Neural progenitor cell (in vitro differentiated cells): Measurements from ENCODE around the gene PCK2. TPM values are rescaled to one million over a fixed set of nuclear protein-coding genes. Genes with fewer than 3 reads are reported as not detected.

Source experiments
- DNase-seq: peaks from one replicate; pipeline ENCODE4 v3.0.0-alpha.2; 2016; ENCODE audit warnings: low spot score
- H2AFZ ChIP-seq: fragments of 200-600 bp; sonication (generic); replicated peaks from 2 replicates; pipeline ENCODE4 v1.6.1; 2016; ENCODE audit warnings: antibody characterized with exemption
- H3F3A ChIP-seq: fragments of 200-600 bp; sonication (generic); 2 replicates; pipeline ENCODE4 v1.6.1; 2016; ENCODE audit warnings: antibody characterized with exemption, low read depth
- H3K27ac ChIP-seq: fragments of 200-600 bp; sonication (generic); 2 replicates; pipeline ENCODE4 v1.5.1; 2016; ENCODE audit warnings: mild to moderate bottlenecking
- H3K27me3 ChIP-seq: fragments of 200-600 bp; sonication (generic); 2 replicates; pipeline ENCODE4 v1.6.1; 2016; ENCODE audit warnings: mild to moderate bottlenecking, moderate library complexity
- H3K36me3 ChIP-seq: fragments of 200-600 bp; sonication (generic); 2 replicates; pipeline ENCODE4 v1.5.1; 2016
- H3K4me1 ChIP-seq: fragments of 200-600 bp; sonication (generic); 2 replicates; pipeline ENCODE4 v1.6.1; 2016; ENCODE audit warnings: mixed run types
- H3K4me2 ChIP-seq: fragments of 200-600 bp; sonication (generic); 2 replicates; pipeline ENCODE4 v1.6.1; 2016
- H3K4me3 ChIP-seq: fragments of 200-600 bp; sonication (generic); 2 replicates; pipeline ENCODE4 v1.5.1; 2016
- H3K79me2 ChIP-seq: fragments of 200-600 bp; sonication (generic); 2 replicates; pipeline ENCODE4 v1.6.1; 2016; ENCODE audit warnings: low read depth
- H3K9ac ChIP-seq: fragments of 200-600 bp; sonication (generic); 2 replicates; pipeline ENCODE4 v1.6.1; 2016
- H3K9me3 ChIP-seq: fragments of 200-600 bp; sonication (generic); 2 replicates; pipeline ENCODE4 v1.5.1; 2016; ENCODE audit warnings: low read depth
- H4K20me1 ChIP-seq: fragments of 200-600 bp; sonication (generic); 2 replicates; pipeline ENCODE4 v1.6.1; 2016; ENCODE audit warnings: low read depth
- H3K27ac Mint-ChIP-seq: 3 replicates; pipeline ENCODE4 v1.8.0; 2021; ENCODE audit warnings: mixed read lengths
- H3K27me3 Mint-ChIP-seq: 2 replicates; pipeline ENCODE4 v1.8.0; 2022; ENCODE audit warnings: low read depth, mild to moderate bottlenecking, inconsistent platforms, moderate library complexity, mixed read lengths; ENCODE audit not compliant: insufficient read depth
- H3K36me3 Mint-ChIP-seq: 3 replicates; pipeline ENCODE4 v1.8.0; 2021; ENCODE audit warnings: mixed read lengths
- H3K4me1 Mint-ChIP-seq: 3 replicates; pipeline ENCODE4 v1.8.0; 2021; ENCODE audit warnings: mixed read lengths
- H3K4me3 Mint-ChIP-seq: 3 replicates; pipeline ENCODE4 v1.8.0; 2021; ENCODE audit warnings: mild to moderate bottlenecking, moderate library complexity, mixed read lengths
- H3K9me3 Mint-ChIP-seq: 3 replicates; pipeline ENCODE4 v1.8.0; 2020; ENCODE audit warnings: mixed read lengths
- EZH2 ChIP-seq: fragments of 200-600 bp; sonication (generic); IDR thresholded peaks from 2 replicates; pipeline ENCODE4 v1.6.1; 2017; ENCODE audit warnings: antibody characterized with exemption, mild to moderate bottlenecking, moderate library complexity
- EZH2phosphoT487 ChIP-seq: fragments of 200-600 bp; sonication (generic); IDR thresholded peaks from 2 replicates; pipeline ENCODE4 v1.6.1; 2017; ENCODE audit warnings: antibody characterized with exemption
- total RNA-seq: library from RNA; depleted of rRNA; stranded (reverse); fragments of >200 nt; gene quantifications from 2 replicates; pipeline ENCODE4 v1.2.3, GENCODE V29; 2015; ENCODE audit warnings: low replicate concordance
- TF ChIP-seq, protein P1 (sequence below): fragments of 200-600 bp; sonication (generic); IDR thresholded peaks from 2 replicates; pipeline ENCODE4 v1.5.1; 2017; ENCODE audit warnings: antibody characterized with exemption, mild to moderate bottlenecking

The PCK2 gene
- total RNA-seq, 1 donor from 2014 or later = 11.1 TPM

DNA sequence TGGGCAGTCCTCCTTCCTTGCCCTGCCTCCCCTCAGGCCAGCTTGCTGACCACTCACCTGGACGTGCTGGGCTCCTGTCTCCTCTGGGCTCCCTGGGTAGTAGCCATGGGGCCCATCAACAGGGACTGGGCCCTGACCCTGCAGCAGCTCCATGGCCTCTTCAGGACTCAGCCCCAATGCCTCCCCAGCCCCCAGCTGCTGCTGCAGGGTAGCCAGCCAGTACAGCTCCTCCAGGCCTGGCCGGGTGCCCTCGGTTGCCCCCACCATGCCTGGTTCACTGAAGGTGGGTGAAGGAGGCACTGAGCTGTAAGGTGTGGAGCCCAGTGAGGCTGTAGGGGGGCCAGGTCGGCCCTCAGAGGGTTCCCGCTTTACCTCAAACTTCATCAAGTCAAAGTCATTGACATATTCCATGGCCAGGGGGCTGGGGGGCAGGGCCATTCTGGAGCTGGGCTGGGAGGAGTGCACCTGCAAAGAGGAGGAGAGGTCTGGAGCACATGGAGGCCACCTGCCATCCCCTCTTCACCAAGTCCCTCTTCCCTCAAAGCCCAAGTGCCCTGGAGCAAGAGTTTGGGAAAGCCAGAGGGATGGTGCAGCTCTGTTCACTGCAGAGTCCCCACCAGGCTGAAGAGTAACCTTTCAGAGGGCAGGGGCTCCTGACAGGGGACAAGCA is 11.6 kb upstream of the PCK2 start:
- Histone ChIP-seq H2AFZ (no peak overlapping the region), H3K27ac (no peak overlapping the region), H3K4me1 (peaks cover 48% of the 10 kb centered on the region), H4K20me1 (no peaks in the 10 kb centered on the region), H3K9me3 (no peaks in the 10 kb centered on the region), H3K36me3 (no peaks in the 10 kb centered on the region), H3K27me3 (peaks cover 39% of the 10 kb centered on the region), H3F3A (peaks cover 22% of the 10 kb centered on the region), H3K9ac (no peak overlapping the region), H3K4me2 (peak overlapping the region; percentile 87), H3K79me2 (no peaks in the 10 kb centered on the region), H3K4me3 (no peak overlapping the region)
- peak overlapping the region; percentile 88 for H3K4me3 Mint-ChIP-seq
- no peaks in the 10 kb centered on the region for H3K9me3 Mint-ChIP-seq
- no peaks in the 10 kb centered on the region for H3K36me3 Mint-ChIP-seq
- TF ChIP-seq EZH2 = no peak
- no peak for TF ChIP-seq EZH2phosphoT487
- TF ChIP-seq, protein P1, sequence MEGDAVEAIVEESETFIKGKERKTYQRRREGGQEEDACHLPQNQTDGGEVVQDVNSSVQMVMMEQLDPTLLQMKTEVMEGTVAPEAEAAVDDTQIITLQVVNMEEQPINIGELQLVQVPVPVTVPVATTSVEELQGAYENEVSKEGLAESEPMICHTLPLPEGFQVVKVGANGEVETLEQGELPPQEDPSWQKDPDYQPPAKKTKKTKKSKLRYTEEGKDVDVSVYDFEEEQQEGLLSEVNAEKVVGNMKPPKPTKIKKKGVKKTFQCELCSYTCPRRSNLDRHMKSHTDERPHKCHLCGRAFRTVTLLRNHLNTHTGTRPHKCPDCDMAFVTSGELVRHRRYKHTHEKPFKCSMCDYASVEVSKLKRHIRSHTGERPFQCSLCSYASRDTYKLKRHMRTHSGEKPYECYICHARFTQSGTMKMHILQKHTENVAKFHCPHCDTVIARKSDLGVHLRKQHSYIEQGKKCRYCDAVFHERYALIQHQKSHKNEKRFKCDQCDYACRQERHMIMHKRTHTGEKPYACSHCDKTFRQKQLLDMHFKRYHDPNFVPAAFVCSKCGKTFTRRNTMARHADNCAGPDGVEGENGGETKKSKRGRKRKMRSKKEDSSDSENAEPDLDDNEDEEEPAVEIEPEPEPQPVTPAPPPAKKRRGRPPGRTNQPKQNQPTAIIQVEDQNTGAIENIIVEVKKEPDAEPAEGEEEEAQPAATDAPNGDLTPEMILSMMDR = no peak
- H3K27ac Mint-ChIP-seq = no peak overlapping the region
- DNase-seq = no peak
- H3K4me1 Mint-ChIP-seq = peaks cover 34% of the 10 kb centered on the region
- peaks cover 41% of the 10 kb centered on the region for H3K27me3 Mint-ChIP-seq

DNA sequence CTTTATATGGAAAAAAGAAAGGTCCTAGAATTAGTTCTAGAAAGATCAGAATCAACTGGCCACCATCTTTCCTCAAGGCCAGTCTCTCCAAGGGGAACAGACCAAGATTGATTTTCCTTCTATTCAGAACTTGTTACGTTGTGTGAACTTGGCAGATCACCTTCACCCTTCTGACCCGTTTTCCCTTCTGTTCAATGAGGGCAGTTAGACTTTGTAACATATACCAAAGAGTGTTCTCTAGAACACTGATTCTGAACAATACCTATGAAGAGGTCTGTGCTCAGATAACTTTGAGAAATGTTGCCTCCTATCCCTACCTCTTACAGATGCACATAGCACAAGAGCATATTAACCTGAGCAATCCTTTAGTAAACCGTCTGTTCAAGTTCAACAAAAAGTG is 10.6 kb upstream of the PCK2 start:
- Histone ChIP-seq H3K4me2 (no peak overlapping the region), H3K36me3 (no peaks in the 10 kb centered on the region), H4K20me1 (no peaks in the 10 kb centered on the region), H3K9ac (no peak overlapping the region), H3F3A (peaks cover 22% of the 10 kb centered on the region), H3K27ac (no peak overlapping the region), H3K4me3 (no peak overlapping the region), H2AFZ (no peak overlapping the region), H3K9me3 (no peaks in the 10 kb centered on the region), H3K27me3 (peaks cover 39% of the 10 kb centered on the region), H3K4me1 (peaks cover 42% of the 10 kb centered on the region), H3K79me2 (no peaks in the 10 kb centered on the region)
- no peak overlapping the region for H3K27ac Mint-ChIP-seq
- TF ChIP-seq EZH2phosphoT487 = no peak
- no peak for TF ChIP-seq EZH2
- TF ChIP-seq, protein P1 = no peak
- H3K9me3 Mint-ChIP-seq = no peaks in the 10 kb centered on the region
- H3K27me3 Mint-ChIP-seq = peaks cover 35% of the 10 kb centered on the region
- peaks cover 27% of the 10 kb centered on the region for H3K4me1 Mint-ChIP-seq
- DNase-seq = no peak
- no peaks in the 10 kb centered on the region for H3K36me3 Mint-ChIP-seq
- H3K4me3 Mint-ChIP-seq = no peak overlapping the region

DNA sequence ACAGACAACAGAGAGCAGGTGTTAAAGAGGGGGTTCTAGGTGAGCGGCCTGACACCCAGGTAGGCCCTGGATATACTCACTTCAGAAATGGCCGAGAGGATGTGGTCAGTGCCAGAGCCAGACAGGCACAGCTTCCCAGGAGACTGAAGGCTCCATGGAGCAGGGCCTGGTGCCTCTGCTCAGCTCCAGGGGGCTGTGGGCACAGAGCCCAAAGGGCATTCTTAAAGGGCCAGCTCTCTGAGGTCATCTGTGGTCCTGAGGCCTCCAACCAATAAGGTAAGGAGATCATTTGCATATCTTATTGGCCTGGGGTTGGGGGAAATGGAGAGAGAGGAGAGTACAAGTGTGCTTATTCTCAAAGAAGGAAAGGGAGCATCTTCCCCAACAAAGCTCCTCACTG is 9.7 kb upstream of the PCK2 start:
- Histone ChIP-seq H3F3A (peaks cover 14% of the 10 kb centered on the region), H3K4me3 (no peak overlapping the region), H3K79me2 (no peaks in the 10 kb centered on the region), H3K4me1 (peaks cover 32% of the 10 kb centered on the region), H3K27ac (no peak overlapping the region), H2AFZ (no peak overlapping the region), H3K36me3 (no peaks in the 10 kb centered on the region), H4K20me1 (no peaks in the 10 kb centered on the region), H3K4me2 (no peak overlapping the region), H3K9ac (no peak overlapping the region), H3K9me3 (no peaks in the 10 kb centered on the region), H3K27me3 (peaks cover 39% of the 10 kb centered on the region)
- H3K27ac Mint-ChIP-seq = no peak overlapping the region
- H3K4me1 Mint-ChIP-seq = peaks cover 21% of the 10 kb centered on the region
- H3K36me3 Mint-ChIP-seq = no peaks in the 10 kb centered on the region
- H3K4me3 Mint-ChIP-seq = no peak overlapping the region
- no peak for TF ChIP-seq EZH2
- TF ChIP-seq, protein P1 = no peak
- H3K9me3 Mint-ChIP-seq = no peaks in the 10 kb centered on the region
- peaks cover 35% of the 10 kb centered on the region for H3K27me3 Mint-ChIP-seq
- DNase-seq = no peak
